ENCODE data around the gene ZNF236.
"Not testable (repeated sequence)": the region's sequence is repeated elsewhere in the genome, so short reads cannot be mapped to it uniquely, and the experiment has no call there.

GRCh38 chr18:76965555-76966151 lies 143.3 kb downstream of the ZNF236 start:
- not testable (repeated sequence) for TF ChIP-seq EZH2 (IDR thresholded peaks at IDR 0.05; ENCODE audit: borderline replicate concordance, low read depth, low read length, poor library complexity, severe bottlenecking); CTCF (conservative IDR thresholded peaks at IDR 0.05; ENCODE audit: low read depth, low read length)

Data from A673 (cell line).